Ovary (tissue), 3 donors: ENCODE measurements around the gene TOR1AIP2.

Experiments
- EP300 ChIP-seq: sonication (generic); formaldehyde crosslinking; IDR thresholded peaks from one replicate; pipeline ENCODE4 v1.6.1; 2017; ENCODE audit warnings: antibody characterized with exemption
- POLR2A ChIP-seq: fragments of 450-650 bp; IDR thresholded peaks from one replicate; pipeline ENCODE4 v1.6.1; 2017; ENCODE audit warnings: antibody characterized with exemption, mild to moderate bottlenecking, moderate library complexity
- TF ChIP-seq, protein P1 (sequence below), 3 donors: fragments of 450-650 bp in 2 of 3; fragments of 200-600 bp in 1 of 3; IDR thresholded peaks; one replicate each; pipeline versions ENCODE4 v1.5.1 to v1.8.0; 2016 to 2022; ENCODE audit warnings: antibody characterized with exemption in 3 of 3, mild to moderate bottlenecking in 1 of 3
- donor health status: DM: no; HTN: no; CAD: no.

- TF ChIP-seq EP300: no peak
- TF ChIP-seq, protein P1, sequence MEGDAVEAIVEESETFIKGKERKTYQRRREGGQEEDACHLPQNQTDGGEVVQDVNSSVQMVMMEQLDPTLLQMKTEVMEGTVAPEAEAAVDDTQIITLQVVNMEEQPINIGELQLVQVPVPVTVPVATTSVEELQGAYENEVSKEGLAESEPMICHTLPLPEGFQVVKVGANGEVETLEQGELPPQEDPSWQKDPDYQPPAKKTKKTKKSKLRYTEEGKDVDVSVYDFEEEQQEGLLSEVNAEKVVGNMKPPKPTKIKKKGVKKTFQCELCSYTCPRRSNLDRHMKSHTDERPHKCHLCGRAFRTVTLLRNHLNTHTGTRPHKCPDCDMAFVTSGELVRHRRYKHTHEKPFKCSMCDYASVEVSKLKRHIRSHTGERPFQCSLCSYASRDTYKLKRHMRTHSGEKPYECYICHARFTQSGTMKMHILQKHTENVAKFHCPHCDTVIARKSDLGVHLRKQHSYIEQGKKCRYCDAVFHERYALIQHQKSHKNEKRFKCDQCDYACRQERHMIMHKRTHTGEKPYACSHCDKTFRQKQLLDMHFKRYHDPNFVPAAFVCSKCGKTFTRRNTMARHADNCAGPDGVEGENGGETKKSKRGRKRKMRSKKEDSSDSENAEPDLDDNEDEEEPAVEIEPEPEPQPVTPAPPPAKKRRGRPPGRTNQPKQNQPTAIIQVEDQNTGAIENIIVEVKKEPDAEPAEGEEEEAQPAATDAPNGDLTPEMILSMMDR (IDR thresholded peaks at IDR 0.05): no peak
- TF ChIP-seq POLR2A: no peak
These were observed 24.5 kb downstream of the TOR1AIP2 start for GRCh38 chr1:179853102-179853501.
